GM12878 (cell line): ENCODE data around the gene KISS1R. TPM values are rescaled to one million over a fixed set of nuclear protein-coding genes. Genes with fewer than 3 reads are reported as not detected.
A peak's percentile ranks its signal among the peaks of the same experiment; 100 is the strongest.
"Not testable (repeated sequence)": the region's sequence is repeated elsewhere in the genome, so short reads cannot be mapped to it uniquely, and the experiment has no call there.

ENCODE experiments used
- ATAC-seq: fragments of 200-7000 bp; cut with Tn5 transposase; 3 replicates; pipeline ENCODE4 v1.9.1; 2020; ENCODE audit warnings: mild to moderate bottlenecking, moderate library complexity
- BruUV-seq: library from RNA; stranded (reverse); fragments of 400-500 nt; replicated peaks from 2 replicates; lab custom pipeline; 2021; lab: Mats Ljungman, UMichigan
- CTCF ChIA-PET: fragments of 300-600 bp; sonication (Branson Sonifier 250); formaldehyde crosslinking; extraction: SDS; loops from one replicate; lab custom pipeline; 2021; ENCODE audit warnings: inconsistent platforms; lab: Yijun Ruan, JAX
- POLR2A ChIA-PET: fragments of 350-600 bp; formaldehyde crosslinking; extraction: SDS; loops from one replicate; lab custom pipeline; 2021; ENCODE audit warnings: inconsistent platforms; lab: Charles Lee
- RAD21 ChIA-PET: fragments of 300-600 bp; sonication (Branson Sonifier 250); formaldehyde crosslinking; loops from one replicate; lab custom pipeline; 2023; ENCODE audit warnings: antibody characterized with exemption; ENCODE audit not compliant: unreplicated experiment; lab: Charles Lee
- SMC1A ChIA-PET: fragments of 300-600 bp; sonication (Branson Sonifier 250); formaldehyde crosslinking; loops from one replicate; lab custom pipeline; 2023; ENCODE audit not compliant: unreplicated experiment, uncharacterized antibody; lab: Charles Lee
- DNase-seq: peaks from one replicate; pipeline ENCODE4 v3.0.0-alpha.2; 2011; ENCODE audit warnings: low read depth, low spot score
- FAIRE-seq: peaks from 3 replicates; lab custom pipeline; 2011; peaks lifted over from hg19 to GRCh38; lab: Jason Lieb, UNC
- H2AFZ ChIP-seq: 2 replicates; pipeline ENCODE4 v1.6.0; 2011; ENCODE audit warnings: low read depth, low read length, control low read depth; ENCODE audit not compliant: control insufficient read depth
- H3K27ac ChIP-seq: 2 replicates; pipeline ENCODE4 v1.5.1; 2011; ENCODE audit warnings: control low read depth; ENCODE audit not compliant: control insufficient read depth, insufficient read depth
- H3K27me3 ChIP-seq, 2 experiments: replicated peaks in 1 of 2; 2 replicates each; pipeline versions ENCODE4 v1.6.0 to v1.6.1; 2011; ENCODE audit warnings: low read length in 1 of 2; ENCODE audit not compliant: control insufficient read depth in 2 of 2, insufficient read depth in 2 of 2
- H3K36me3 ChIP-seq, 2 experiments: 2 replicates each; pipeline ENCODE4 v1.5.1; 2011; ENCODE audit warnings: low read length in 1 of 2; ENCODE audit not compliant: control insufficient read depth in 2 of 2, insufficient read depth in 2 of 2
- H3K4me1 ChIP-seq: 2 replicates; pipeline ENCODE4 v1.6.1; 2011; ENCODE audit warnings: mild to moderate bottlenecking, low read length, moderate library complexity, mixed read lengths; ENCODE audit not compliant: control insufficient read depth, insufficient read depth
- H3K4me2 ChIP-seq: 2 replicates; pipeline ENCODE4 v1.6.0; 2011; ENCODE audit warnings: control low read depth; ENCODE audit not compliant: control insufficient read depth, insufficient read depth
- H3K4me3 ChIP-seq: fragments of 200-600 bp; sonication (generic); 2 replicates; pipeline ENCODE4 v1.5.1; 2016
- H3K79me2 ChIP-seq: 2 replicates; pipeline ENCODE4 v1.6.0; 2011; ENCODE audit warnings: low read length; ENCODE audit not compliant: control insufficient read depth, insufficient read depth
- H3K9ac ChIP-seq: 2 replicates; pipeline ENCODE4 v1.8.0; 2011; ENCODE audit warnings: low read length, control low read depth, mixed read lengths; ENCODE audit not compliant: control insufficient read depth, insufficient read depth
- H3K9me3 ChIP-seq: replicated peaks from 3 replicates; pipeline ENCODE4 v1.5.1; 2011; ENCODE audit warnings: mild to moderate bottlenecking, low read length; ENCODE audit not compliant: control insufficient read depth, insufficient read depth
- H4K20me1 ChIP-seq: 2 replicates; pipeline ENCODE4 v1.6.0; 2011; ENCODE audit not compliant: control insufficient read depth, insufficient read depth
- BACH1 ChIP-seq: fragments of 450-650 bp; IDR thresholded peaks from 2 replicates; pipeline ENCODE4 v1.6.1; 2017; ENCODE audit warnings: mild to moderate bottlenecking, borderline replicate concordance
- HDGF ChIP-seq: fragments of 450-650 bp; IDR thresholded peaks from 2 replicates; pipeline ENCODE4 v1.6.1; 2016; ENCODE audit warnings: antibody characterized with exemption
- MYB ChIP-seq: fragments of 150-350 bp; IDR thresholded peaks from 2 replicates; pipeline ENCODE4 v1.6.1; 2014; ENCODE audit warnings: mild to moderate bottlenecking, low read depth, low read length, borderline replicate concordance
- MYC ChIP-seq: IDR thresholded peaks from 2 replicates; pipeline ENCODE4 v1.6.1; 2011; ENCODE audit warnings: mild to moderate bottlenecking, low read length, moderate library complexity, inconsistent platforms; ENCODE audit not compliant: insufficient read depth, insufficient replicate concordance, insufficient read length, severe bottlenecking
- TCF12 ChIP-seq: IDR thresholded peaks from 2 replicates; pipeline ENCODE4 v1.6.1; 2011; ENCODE audit warnings: low read depth, mild to moderate bottlenecking, low read length
- TCF3 ChIP-seq: IDR thresholded peaks from 2 replicates; pipeline ENCODE4 v1.6.1; 2012; ENCODE audit warnings: low read depth, mild to moderate bottlenecking, low read length, borderline replicate concordance; ENCODE audit not compliant: insufficient read depth
- WGBS: methylation state at CpG from one replicate; pipeline ENCODE4 v1.1.6; 2016; ENCODE audit warnings: low lambda C conversion rate; ENCODE audit not compliant: insufficient replicate concordance, insufficient coverage; ENCODE audit errors: missing lambda C conversion rate; 5-methylcytosine and 5-hydroxymethylcytosine counted together
- in situ Hi-C: fragments of 300-500 bp; cut with MboI; formaldehyde crosslinking; loops from 9 replicates; pipeline ENCODE4 v1.14.3; 2018; ENCODE audit warnings: mixed read lengths
- intact Hi-C: fragments of 100-400 bp; cut with micrococcal nuclease; formaldehyde crosslinking; loops from one replicate; pipeline ENCODE4 v1.14.2; 2022; ENCODE audit not compliant: unreplicated experiment
- polyA plus RNA-seq, 11 experiments: library from polyadenylated mRNA; depleted of rRNA in 4 of 11; unstranded in 6 of 11; stranded (reverse) in 5 of 11; fragments of >200 nt; fragmentation: Nextera tagmentation in 4 of 11; fragmentation: Illumina TruSeq in 1 of 11; extraction: Ambion mirVana in 4 of 11; extraction: Trizol in 1 of 11; gene quantifications; 1 replicate in 1 of 11; 2 replicates in 10 of 11; pipeline versions ENCODE4 v1.2.1 to v1.2.3, GENCODE V29; 2011 to 2016; ENCODE audit warnings: inconsistent platforms in 2 of 11, missing spikeins in 2 of 11, low read depth in 1 of 11
- total RNA-seq, 4 experiments: library from RNA; depleted of rRNA in 3 of 4; stranded (reverse); fragments of >200 nt in 3 of 4; fragmentation: Illumina TruSeq in 1 of 4; extraction: Trizol in 1 of 4; gene quantifications; 2 replicates each; pipeline versions ENCODE4 v1.2.1 to v1.2.3, GENCODE V29; 2013 to 2021

KISS1R gene
- total and polyA plus RNA-seq, 10 of the 15 experiments (the other 5 are each of a cell fraction or from before 2014, with no cell fraction given): 0.13 to 2.7 (median 1.4) TPM; not detected in 3

GRCh38 chr19:891421-892200 lies 25.5 kb upstream of the KISS1R start:
- H3K27me3 ChIP-seq, ATAC-seq, H3K36me3 ChIP-seq, H2AFZ ChIP-seq, BruUV-seq, H3K9me3 ChIP-seq, H3K27ac ChIP-seq, intact Hi-C loops, FAIRE-seq, H3K79me2 ChIP-seq, H3K4me1 ChIP-seq, in situ Hi-C loops, H4K20me1 ChIP-seq, DNase-seq: not testable (repeated sequence)
- ChIA-PET CTCF (interaction anchor here (2.0 kb wide), 1 partner anchor 28 kb away, joined by 22 read pairs; no protein-coding TSS in a partner anchor), POLR2A (interaction anchor here (1.0 kb wide), 1 partner anchor 125 kb away, joined by 4 read pairs; no protein-coding TSS in a partner anchor), SMC1A (interaction anchor here (0.6 to 2.0 kb wide), 2 partner anchors 16 to 322 kb away, joined by 3 to 15 read pairs; no protein-coding TSS in a partner anchor), RAD21 (interaction anchor here (2.0 to 2.3 kb wide), 2 partner anchors 16 to 28 kb away, joined by 7 to 24 read pairs; no protein-coding TSS in a partner anchor)
- peak overlapping the region; percentile 92; the same call in 1 of the 2 replicates for H3K4me2 ChIP-seq
- peak overlapping the region; percentile 77; the same call in 1 of the 2 replicates for H3K9ac ChIP-seq
- TF ChIP-seq TCF12: 0 out of 2 replicates have a peak, but pooled peaks have one; percentile 44
- peak; percentile 49; the same call in 1 of the 2 replicates for TF ChIP-seq TCF3
- WGBS: 70% methylated on average over 31 of the region's 50 CpGs
- H3K4me3 ChIP-seq: peak overlapping the region; percentile 95; the same call in 1 of the 2 replicates

- BruUV-seq: no TSS peak
- no peaks in the 10 kb centered on the region for H3K9me3 ChIP-seq
- peak; percentile 61 for ATAC-seq
- H4K20me1 ChIP-seq: no peaks in the 10 kb centered on the region
- no peaks in the 10 kb centered on the region for H3K27me3 ChIP-seq
- DNase-seq: no peak
- RAD21 ChIA-PET: interaction anchor here (1.8 to 2.3 kb wide), 3 partner anchors 15 to 29 kb away, joined by 7 to 24 read pairs (median 14); no protein-coding TSS in a partner anchor
- no peak overlapping the region; the same call in 1 of the 2 replicates for H2AFZ ChIP-seq
- H3K4me1 ChIP-seq: no peaks in the 10 kb centered on the region
- in situ Hi-C loops: no loop called here
- intact Hi-C loops: no loop called here
- SMC1A ChIA-PET: interaction anchor here (0.9 to 2.0 kb wide), 3 partner anchors 15 to 29 kb away, joined by 5 to 15 read pairs (median 12); no protein-coding TSS in a partner anchor
- no peak for FAIRE-seq
- no peaks in the 10 kb centered on the region for H3K36me3 ChIP-seq
- peak overlapping the region; percentile 81 for H3K27ac ChIP-seq
- CTCF ChIA-PET: interaction anchor here (0.6 to 2.0 kb wide), 5 partner anchors 16 to 386 kb away, joined by 3 to 22 read pairs (median 4); no protein-coding TSS in a partner anchor
- H3K4me2 ChIP-seq: peak overlapping the region; percentile 92
- POLR2A ChIA-PET: interaction anchor here (0.6 to 1.4 kb wide), 8 partner anchors 11 to 124 kb away, joined by 3 to 27 read pairs (median 4); no protein-coding TSS in a partner anchor
- peaks cover 7% of the 10 kb centered on the region for H3K79me2 ChIP-seq
- WGBS: 3% methylated on average over 9 of the region's 27 CpGs
- H3K9ac ChIP-seq: peak overlapping the region; percentile 77
- TF ChIP-seq MYC (no peak), MYB (no peak), BACH1 (no peak), HDGF (0 out of 2 replicates have a peak, but pooled peaks have one; percentile 53)
- TF ChIP-seq, all 136 proteins: peak for 1
- peak overlapping the region; percentile 95 for H3K4me3 ChIP-seq
These were observed 24.8 kb upstream of the KISS1R start for GRCh38 chr19:892243-892893.
